GM21447 (cell line): ENCODE measurements around the gene SLC26A6.

ENCODE experiments used
- ATAC-seq: cut with Tn5 transposase; IDR thresholded peaks from one replicate; pipeline ENCODE4 v1.9.1; 2021; ENCODE audit not compliant: unreplicated experiment

SLC26A6 gene

DNA sequence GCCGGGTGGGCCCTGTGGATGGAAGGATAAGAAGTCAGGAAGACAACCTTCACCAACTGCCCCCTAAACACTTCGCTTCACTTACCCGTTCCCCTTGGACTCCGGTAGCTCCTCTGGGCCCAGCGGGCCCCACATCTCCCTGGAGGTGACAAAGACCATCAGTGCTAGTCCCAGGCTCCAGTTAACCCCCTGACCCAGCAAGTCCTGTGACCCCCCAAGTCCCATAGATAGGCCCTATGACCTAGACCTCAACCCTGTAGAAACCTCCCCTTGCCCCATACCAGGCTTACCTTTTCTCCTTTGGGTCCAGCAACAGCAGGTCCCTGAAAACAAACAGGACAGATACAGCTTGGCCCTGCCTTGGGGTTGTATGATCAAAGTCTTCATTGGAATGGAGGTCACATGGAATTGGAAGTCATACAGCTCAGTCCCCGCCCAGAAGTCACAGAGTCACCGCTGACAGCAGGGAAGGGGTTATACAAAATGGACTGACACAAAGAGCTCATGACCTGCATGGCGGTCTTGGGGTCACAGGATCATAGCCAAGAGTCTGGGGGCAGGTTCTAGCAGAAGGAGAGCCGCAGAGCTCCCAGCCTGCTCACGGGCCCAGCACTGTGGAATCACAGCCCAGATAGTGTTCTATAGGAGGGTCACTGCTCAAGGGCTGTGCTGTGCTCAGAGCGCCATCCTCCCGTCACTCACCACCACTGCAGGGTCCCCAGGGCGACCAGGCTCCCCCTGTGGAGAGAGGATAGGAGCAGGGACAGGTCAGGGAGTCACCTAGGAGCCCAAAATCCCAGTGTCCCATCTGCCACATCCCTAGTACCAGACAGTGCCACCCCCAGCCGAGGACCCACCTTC lies 53.4 kb downstream of the SLC26A6 start:
- no peak for ATAC-seq

DNA sequence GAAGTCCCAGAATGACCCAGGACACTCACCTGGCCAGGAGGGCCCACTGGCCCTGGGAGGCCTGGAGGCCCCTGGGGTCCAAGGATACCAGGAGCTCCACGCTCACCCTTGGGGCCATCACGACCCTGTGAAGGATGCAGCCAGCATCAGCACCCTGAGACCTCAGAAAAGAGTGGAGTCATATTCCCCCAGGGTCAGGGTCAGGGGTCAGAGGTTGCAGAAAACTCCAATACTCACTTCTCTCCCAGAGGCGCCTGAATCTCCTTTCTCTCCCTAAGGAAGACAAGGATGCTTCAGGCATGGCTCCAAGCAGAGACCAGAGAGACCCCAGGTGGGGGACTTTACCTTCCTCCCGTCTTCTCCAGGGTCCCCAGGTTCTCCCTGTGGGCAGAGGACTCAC lies 58.6 kb downstream of the SLC26A6 start:
- no peak for ATAC-seq
